GM03348 (cell line): ENCODE data around the gene TMEM167B.
"Not testable (repeated sequence)": the region's sequence is repeated elsewhere in the genome, so short reads cannot be mapped to it uniquely, and the experiment has no call there.

Experiments used
- DNase-seq: peaks from one replicate; pipeline ENCODE4 v3.0.0; 2012; ENCODE audit warnings: low spot score

The TMEM167B gene

DNA sequence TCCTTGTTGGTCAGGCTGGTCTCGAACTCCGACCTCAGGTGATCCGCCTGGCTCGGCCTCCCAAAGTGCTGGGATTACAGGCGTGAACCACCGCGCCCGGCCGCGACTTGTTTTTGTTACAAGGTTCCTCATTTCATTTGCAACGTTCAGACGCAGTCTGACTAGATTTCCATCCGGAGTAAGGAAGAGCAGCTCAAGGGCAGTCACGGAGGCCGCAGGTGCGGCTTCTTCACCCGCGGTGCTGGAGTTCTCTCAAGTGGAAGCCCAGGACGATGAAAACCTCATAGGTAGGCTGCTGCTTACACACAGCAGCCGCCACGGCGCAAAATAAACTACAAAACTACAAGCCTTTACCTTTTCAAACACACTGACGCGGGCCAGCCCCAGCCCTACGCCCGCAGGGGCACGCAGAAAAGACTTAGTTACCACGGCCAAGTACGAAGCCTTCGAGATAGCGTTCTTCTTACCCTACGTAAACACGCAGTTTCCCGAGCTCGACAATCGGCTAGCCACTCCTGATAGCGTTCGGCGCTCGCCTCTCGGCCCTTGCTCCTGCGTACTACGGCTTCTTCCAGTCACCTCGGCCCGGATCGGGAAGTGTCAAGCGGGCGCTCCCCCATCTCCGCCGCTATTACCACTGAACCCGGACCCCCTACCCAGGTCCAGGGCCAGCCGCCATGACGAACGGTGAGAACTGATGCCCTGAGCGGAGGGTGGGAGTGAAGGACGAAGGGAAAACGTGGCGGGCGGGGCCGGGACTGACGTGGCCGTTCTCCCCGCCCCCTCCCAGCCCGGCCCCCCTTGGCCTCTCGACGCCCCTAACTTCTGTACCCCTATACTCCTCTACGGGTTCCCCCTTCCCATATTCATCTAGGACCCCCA, at the start of gene TMEM167B:
Gene TMEM167B (plus strand): TSS at position 569 of the 882 bp plus-strand sequence. CDS start 109 bp downstream, at position 678.
- DNase-seq, result peak; percentile 90

DNA sequence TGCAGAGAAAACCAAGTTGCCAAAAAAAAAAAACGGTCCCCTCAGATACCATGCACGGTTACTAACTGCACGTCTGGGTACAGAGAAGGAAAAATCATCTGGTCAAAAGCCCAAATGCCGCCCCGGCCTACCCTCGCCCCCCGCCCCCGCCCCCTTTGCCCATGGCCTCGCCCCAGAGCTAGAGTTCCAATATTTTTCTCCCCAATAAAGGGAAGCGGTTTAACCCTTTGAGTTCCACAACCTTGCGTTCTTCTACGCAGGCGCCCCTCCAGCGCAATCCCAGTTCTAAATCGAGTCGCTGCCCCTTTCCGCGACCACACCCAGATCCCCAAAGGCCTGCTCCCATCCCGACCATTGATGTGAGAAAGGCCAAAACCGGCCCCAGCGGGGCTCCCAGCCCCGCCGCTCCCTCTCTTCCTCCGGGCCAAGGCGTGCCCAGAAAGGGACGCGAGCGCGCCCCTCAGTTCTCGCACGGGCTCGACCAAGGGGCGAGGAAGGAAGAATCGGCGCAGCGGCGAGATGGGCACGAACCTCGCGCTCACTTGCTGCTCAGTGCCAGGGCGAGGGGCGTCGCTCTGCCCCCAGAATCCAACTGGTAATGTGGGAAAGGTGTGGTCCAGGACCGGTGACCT, 49.5 kb upstream of the TMEM167B start:
- peak; percentile 58 for DNase-seq

DNA sequence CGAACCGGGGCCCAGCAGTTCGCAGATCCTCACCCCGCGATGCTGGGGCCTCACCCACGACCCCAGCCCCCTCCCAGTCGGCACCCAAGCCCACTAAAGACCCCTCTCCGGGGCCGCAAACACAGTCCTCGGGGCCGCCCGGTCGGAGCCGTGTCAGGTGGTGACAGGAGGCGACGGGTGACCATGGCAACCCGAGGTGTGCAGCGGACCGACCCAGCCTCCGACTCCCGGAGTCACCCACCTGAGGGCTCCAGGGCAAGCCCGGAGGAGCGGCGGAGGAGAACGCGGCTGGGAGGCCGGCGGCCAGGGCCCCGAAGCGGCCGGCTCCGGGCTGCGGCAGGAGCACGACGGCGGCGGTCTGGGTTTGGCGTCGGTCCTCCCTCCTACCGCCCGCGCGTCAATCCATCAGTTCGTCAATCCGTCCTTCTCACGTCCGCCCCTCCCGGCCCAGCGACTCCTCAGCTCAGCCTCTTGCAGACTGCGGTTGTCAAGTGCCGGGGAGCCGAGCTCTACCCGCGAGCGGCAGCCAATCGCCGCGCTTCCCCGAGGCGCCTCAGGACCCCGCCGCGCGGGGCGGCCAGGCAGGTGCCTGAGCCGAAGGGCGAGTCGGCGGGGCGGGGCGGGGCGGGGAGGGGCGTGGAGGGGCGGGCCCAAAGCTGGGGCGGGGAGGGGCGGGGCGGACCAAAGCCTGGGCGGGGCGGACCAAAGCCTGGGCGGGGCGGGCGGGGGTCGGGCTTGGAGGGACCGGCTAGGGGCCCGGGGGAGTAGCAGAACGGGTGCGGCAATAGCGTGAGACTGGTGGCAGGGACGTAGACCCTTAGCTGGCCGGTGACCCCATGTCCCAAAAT, 48.7 kb upstream of the TMEM167B start, which contains the start of gene WDR47:
Gene WDR47 (minus strand): TSS at position 482 of the 848 bp plus-strand sequence. CDS start 18,590 bp downstream, outside the sequence.
- peak; percentile 99 for DNase-seq

DNA sequence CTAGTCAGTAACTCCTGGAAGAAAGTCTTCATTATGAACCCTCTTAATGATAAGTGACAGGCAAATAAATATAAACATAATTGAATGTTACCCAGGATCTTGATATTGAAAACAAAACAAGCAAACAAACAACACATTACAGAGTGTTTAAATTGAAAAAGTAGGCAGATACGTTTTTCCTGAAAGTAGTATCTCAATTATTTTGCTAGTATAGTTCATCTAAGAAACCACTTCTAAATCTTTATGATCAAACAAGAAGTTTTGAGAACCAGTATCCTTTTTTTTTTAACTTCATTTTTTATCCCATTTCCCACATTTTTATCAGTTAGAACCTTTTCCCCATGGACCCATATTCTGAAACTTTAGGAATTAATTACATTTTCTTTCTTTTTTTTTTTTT, 45.0 kb upstream of the TMEM167B start:
- DNase-seq, result no peak

DNA sequence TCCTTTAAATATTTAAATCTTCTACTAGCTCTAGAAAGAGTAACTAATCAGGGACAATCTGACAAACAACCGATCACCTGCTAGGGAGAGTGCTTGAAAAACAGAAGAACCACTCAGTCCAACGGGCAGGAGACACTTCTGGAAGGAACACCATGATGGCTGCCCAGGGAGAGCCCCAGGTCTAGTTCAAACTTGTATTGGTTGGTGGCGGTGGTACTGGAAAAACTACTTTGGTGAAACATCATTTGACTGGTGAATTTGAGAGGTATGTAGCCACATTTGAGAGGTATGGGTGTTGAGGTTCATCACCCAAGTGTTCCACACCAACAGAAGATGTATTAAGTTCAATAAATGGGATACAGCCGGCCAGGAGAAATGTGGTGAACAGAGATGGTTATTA, 43.9 kb upstream of the TMEM167B start:
- DNase-seq, result no peak

DNA sequence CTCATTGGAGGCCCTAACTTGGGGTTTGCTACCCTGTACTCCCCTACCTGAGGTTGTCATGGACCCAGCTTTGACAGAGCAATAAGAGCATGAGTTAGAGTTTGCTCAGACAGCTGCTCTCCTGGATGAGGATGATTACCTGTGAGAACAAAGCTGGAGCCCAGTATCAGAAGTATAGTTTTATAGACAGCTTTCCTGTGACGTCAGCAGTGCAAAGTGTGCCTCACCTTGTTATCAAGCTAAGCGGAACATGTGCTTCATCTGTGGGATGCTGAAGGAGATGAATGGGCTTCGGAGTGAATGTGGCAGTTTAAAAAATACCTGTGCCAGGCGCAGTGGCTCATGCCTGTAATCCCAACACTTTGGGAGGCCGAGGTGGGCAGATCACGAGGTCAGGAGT, 43.2 kb upstream of the TMEM167B start:
- no peak for DNase-seq

DNA sequence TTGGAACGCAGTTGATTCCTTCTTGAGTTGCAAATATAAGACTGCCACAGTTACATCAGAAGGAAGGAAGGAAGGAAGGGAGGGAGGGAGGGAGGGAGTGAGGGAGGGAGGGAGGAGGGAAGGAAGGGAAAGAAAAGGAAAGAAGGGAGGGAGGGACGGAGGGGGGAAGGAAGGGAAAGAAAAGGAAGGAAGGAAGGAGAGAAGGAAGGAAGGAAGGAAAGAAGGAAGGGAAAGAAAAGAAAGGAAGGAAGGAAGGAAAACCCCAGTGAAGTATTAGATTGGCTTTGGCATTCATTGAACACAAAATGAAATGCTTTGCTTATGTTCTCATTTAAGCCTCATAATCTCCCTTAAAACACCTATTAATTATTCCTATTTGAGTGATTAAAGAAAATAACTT, 42.2 kb upstream of the TMEM167B start:
- no peak for DNase-seq

DNA sequence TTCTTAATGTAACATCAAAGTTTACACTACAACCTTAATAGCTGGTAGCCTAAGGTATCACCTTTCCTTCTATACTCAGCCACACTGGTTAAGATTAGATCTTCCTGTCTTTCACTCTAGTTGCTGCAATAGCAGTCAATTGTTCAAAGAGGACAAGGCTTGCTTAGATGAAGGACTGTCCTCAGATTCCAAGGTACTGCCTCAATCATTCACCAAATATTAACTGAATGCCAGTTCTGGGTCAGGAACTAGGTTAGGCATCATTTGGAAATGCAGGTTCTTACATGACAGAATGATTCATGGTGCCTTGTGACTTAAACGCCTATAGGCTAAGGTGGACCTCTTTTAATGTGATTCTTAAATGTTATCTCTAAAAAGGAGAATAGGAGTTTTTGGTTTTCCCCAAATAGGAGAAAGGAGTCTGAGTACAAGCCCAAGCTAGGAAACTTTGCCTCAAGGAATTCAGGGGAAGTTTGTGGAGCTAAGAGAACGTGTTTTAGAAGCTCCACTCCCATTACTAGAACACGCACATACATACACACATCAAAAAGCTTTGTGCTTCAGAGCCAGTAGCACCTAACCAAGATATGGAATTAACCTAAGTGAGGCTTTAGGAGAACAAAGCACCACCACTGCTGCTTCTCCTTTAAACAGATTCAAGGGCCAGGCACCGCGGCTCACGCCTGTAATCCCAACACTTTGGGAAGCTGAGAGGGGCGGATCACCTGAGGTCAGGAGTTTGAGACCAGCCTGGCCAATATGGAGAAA, 40.2 kb upstream of the TMEM167B start:
- DNase-seq, result no peak

DNA sequence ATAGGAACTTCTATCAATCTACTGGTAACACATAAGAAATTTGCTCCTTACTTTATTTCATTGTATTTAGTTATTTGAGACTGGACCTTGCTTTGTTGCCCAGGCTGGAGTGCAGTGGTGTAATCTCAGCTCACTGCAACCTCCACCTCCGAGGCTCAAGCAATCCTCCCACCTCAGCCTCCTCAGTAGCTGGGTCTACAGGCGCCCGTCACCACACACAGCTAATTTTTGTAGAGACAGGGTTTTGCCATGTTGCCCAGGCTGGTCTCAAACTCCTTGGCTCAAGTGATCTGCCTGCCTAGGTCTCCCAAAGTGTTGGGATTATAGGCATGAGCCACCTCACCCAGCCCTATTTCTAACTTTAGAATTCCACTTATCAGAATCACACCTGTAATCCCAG, 38.4 kb upstream of the TMEM167B start:
- not testable (repeated sequence) for DNase-seq

DNA sequence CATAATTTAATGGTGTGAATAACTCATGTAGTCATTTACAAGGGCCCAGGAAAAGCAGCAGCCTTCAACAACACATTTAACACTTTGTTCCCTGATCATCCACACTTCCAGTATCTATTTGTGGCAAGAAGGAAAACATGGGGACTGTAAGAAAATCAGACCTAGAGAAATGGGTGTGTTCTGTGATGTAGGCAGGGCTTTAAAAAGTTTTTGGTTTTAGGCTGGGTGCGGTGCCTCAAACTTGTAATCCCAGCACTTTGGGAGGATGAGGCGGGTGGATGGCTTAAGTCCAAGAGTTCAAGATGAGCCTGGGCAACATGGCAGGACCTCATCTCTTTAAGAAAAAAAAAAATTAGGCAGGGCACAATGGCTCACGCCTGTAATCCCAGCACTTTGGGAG, 34.5 kb upstream of the TMEM167B start:
- DNase-seq, result no peak

DNA sequence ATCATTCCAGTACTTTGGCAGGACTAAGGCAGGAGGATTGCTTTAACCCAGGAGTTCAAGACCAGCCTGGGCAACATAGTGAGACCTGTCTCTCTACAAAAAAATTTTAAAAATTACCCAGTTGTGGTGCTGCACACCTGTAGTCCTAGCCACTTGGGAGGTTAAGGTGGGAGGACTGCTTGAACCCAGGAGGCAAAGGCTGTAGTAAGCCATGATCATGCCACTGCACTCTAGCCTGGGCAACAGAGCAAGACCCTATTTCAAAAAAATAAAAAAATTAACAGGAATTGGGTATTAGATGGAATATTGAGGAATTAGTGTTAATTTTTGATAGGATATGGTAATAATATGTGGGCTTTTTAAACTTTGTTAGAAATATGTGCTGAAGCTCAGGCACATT, 31.5 kb upstream of the TMEM167B start:
- no peak for DNase-seq

DNA sequence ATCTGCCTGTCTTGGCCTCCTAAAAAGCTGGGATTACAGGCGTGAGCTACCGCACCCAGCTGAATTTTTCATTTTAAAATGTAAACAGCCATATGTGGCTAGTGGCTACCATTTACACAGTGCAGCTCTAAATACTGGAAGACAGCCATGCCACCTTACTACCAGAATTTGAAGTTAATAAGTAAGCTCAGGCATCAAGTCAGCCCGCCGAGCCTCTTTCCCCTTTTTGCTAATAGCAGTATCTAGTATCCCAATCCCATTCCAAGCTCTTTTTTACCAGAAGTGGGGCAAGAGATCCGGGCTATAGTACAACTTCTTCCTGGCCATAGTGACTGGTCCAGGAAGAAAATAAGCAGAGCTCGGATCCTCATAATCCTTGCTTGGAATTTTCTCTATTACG, 29.9 kb upstream of the TMEM167B start:
- no peak for DNase-seq

DNA sequence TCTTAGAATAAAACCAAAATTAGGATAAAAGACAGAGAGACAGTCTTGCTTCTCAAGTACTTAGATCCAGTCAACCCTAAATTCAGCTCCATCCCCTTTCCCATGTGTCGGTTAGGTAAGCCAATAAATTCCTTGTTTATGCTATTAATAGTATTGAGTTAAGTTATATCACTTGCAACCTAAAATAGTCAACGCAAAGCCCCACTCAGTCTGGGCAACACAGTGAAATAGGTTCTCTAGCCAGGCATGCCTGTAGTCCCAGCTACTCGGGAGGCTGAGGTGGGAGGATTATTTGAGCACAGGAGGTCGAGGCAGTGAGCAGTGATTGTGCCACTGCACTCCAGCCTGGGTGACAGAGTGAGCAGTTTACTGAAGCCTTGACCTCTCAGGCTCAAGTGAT, 29.4 kb upstream of the TMEM167B start:
- no peak for DNase-seq

DNA sequence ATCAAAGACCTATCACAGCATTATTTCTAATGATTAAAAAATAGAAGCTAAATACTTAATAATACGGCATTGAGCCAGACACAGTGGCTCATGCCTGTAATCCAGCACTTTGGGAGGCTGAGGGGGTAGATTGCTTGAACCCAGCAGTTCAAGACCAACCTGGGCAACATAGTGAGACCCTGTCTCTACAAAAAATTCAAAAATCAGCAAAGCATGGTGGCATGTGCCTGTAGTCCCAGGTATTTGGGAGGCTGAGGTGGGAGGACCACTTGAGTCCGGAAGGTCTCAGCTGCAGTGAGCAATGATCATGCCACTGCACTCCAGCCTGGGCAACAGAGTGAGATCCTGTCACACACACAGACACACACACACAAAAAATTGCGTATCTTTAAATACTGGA, 25.4 kb upstream of the TMEM167B start:
- DNase-seq, result no peak

DNA sequence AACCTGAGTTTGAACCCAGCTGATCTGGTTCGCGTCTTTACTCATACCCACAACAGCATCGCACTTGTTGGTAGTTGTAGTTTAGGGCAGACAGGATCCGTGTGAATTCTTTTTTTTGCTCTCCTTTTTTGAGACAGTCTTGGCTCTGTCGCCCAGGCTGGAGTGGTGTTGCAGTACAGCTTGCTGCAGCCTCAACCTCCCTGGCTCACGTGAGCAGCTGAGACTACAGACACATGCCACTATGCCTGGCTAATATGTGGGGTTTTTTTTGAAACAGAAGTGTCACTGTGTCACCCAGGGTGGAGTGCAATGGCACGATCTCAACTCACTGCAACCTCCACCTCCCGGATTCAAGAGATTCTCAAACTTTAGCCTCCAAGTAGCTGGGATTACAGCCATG, 22.7 kb upstream of the TMEM167B start:
- DNase-seq, result no peak

DNA sequence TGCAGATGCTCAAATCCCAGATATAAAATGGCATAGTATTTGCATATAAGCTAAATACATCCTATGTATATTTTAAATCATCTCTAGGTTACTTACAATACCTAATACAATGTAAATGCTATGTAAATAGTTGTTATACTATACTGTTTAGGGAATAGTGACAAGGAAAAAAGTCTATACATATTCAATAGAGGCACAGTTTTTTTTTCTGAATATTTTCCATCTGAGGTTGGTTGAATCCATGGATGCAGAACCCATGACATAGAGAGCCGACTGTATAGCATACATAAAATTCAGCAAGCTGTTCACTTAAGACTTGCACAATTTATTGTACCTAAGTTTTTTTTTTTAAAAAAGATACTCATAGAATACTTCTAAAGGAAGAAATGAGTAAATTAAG, 21.3 kb upstream of the TMEM167B start:
- DNase-seq, result no peak

DNA sequence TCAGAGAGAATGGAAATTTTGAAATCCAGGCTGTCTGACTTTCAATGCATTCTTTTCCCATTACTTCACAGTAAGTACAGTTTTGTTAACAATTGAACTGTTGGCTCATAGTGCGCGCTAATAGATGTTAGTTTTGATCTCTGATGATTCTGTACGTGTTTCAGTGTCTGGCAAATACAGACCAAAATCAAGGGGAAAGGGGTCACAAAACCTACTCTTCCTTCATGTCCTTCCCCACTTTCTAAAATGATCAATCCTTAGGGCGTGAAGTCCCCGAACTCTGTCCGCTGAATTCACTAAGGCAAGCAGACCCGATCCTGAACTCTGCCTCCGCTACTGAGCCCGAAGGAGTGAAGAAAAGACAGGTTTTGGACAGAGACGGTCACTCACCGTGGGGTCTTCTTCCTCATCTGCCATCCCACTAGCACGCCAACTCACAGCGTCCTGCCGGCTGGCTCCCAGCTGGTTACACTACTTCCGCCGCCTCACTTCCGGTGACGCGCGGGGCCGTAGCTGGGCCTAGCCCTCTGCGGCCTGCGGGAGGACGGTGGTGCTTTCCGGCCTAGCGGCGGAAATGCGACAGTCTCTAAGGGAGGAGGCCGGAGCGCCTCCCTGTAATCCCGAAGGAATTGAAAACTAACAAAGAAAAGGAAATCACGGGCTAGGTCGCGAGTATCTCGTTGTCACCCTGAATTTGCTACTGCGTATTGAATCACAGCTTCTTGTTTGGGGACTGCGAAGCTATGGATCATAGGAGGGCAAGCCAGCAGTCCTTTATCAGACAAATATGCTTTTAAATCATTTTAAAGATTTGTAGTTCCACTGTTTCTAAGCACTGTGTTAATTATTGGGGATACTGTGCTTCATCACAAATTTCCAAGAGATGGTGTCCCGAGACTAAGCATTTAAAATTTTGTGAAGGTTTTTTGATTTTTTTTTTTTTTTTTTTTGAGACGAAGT, 14.8 kb upstream of the TMEM167B start, which contains the start of gene TAF13:
Gene TAF13 (minus strand): TSS at position 473 of the 960 bp plus-strand sequence. CDS start 56 bp downstream, at position 417.
- peak; percentile 97 for DNase-seq

DNA sequence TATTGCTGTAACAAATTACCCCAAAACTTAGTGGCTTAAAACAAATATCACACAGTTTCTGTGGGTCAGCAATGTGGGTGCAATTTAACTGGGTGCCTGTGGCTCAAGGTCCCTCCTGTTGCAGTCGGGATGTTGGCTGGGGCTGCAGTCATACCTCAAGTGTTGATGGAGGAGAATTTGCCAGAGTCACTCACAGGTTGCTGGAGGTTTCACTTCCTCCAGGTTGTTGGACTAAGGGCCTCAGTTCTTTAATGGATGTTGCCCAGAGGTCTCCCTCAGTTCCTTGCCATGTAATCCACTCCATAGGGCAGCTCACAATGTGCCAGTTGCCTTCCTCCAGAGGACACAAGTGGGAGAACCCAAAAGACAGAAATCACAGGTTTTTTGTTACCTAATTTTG, 12.2 kb upstream of the TMEM167B start:
- no peak for DNase-seq

DNA sequence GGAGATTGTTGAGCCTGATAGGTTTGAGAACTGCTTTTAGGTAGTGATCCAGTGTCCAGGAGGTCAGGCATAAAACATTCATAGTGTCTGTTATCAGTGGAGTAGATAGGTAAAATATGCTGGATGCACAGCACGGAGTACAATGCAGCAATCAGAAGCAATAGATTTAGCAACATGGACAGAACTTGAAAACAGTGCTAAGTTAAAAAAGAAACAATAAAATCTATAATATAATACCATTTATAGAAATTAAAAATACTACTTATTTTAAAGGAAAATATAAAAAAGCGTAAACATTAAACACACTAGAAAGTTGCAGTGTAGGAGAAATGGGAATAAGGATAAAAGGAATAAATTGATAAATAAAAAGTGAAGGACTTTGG, 11.3 kb upstream of the TMEM167B start:
- DNase-seq, result no peak

DNA sequence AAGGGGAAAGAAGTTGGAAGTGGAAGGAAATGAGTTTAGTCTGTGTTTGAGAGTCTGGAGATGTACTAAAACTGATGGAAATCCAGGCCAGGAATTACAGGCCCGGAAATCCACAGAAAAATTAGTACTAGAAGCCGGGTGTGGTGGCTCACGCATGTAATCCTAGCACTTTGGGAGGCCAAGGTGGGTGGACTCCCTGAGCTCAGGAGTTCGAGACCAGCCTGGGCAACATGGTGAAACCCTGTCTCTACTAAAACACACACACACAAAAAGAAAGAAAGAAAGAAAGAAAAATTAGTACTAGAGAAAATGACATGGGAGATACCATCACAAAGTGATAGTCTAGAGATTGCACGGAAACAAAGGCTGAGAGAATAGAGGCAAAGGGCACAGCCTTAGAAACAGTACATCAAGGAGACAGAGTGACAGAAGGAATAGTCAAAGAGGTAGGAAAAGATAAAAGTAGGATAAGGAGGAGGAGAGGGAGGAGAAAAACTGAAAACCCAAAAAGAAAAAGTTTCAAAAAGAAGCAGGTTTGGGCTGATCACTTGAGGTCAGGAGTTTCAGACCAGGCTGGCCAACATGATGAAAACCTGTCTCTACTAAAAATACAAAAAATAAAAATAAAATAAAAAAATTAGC, 10.0 kb upstream of the TMEM167B start:
- no peak for DNase-seq
